ENCODE results near the gene TMEM151B. TPM values are rescaled to one million over a fixed set of nuclear protein-coding genes. Genes with fewer than 3 reads are reported as not detected.

The TMEM151B gene
- total and polyA plus RNA-seq, 9 of the 15 experiments (the other 6 are each of a cell fraction or from before 2014, with no cell fraction given): not detected

DNA sequence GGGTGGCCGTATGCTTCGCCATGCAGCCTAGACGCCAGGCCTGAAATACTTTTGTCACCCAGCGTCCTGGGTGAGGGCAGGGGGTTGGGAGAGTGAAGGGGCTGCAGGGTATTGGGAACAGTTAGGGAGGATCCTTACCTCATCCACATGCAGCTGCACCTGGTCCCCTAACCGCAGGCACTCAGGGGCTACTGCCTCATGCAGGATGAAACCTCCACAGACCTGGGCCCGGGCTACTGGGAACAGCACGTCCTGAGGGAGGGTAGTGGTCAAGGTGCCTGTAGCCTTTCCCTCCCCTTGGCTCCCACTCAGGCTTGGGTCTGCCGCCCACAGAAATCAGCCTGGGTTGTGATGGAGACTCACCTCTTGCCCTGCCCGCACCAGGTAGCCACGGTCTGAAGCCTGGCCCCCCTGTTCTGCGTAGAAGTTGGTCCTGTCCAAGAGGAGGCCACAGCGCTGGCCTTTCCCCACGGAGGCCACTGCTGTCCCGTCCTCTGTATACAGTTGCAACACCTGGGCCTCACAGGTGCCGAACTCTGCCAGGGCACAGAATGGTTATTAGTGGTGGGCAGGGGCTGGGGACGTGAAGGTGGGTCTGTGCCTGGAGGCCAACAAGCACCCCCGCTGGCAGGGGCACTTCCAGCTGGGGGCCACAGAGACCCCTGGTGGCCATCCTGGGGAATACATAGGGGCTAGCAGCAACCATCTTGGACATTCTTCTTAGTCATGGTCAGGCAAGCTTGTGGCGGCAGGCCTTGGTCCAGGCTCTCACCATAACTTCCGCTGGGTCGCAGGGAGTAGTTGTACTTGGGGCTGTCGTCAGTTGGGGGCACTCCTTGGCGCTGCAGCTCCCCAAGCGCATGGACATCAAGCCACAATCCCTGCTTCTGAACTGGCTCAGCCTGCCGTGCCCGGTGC is 34.3 kb downstream of the TMEM151B start (continued):
- TF ChIP-seq KAT2B (IDR thresholded peaks at IDR 0.05; ENCODE audit: low read depth, low read length) (no peak), KLF13 (tag; IDR thresholded peaks at IDR 0.05; ENCODE audit: borderline replicate concordance, low read depth) (no peak), GTF2A2 (tag; IDR thresholded peaks at IDR 0.05) (no peak), ZNF165 (CRISPR knock-in tag; IDR thresholded peaks at IDR 0.05; ENCODE audit: borderline replicate concordance) (no peak), WHSC1 (IDR thresholded peaks at IDR 0.05; ENCODE audit: low read length) (no peak), ZNF175 (CRISPR knock-in tag; IDR thresholded peaks at IDR 0.05; ENCODE audit: low read depth) (no peak), ETV6 (IDR thresholded peaks at IDR 0.05; ENCODE audit: borderline replicate concordance in 1 of 2, low read depth in 2 of 2, low read length in 1 of 2) (no peak), ETV6 (CRISPR knock-in tag; IDR thresholded peaks at IDR 0.05; ENCODE audit: borderline replicate concordance) (no peak), ZNF133 (CRISPR knock-in tag; IDR thresholded peaks at IDR 0.05) (no peak), KDM5B (IDR thresholded peaks at IDR 0.05; ENCODE audit: insufficient replicate concordance, low read depth, low read length) (no peak), EHMT2 (IDR thresholded peaks at IDR 0.05) (no peak), PTTG1 (tag; IDR thresholded peaks at IDR 0.05; ENCODE audit: low read depth) (no peak), BMI1 (IDR thresholded peaks at IDR 0.05; ENCODE audit: low read length) (no peak), ARID2 (IDR thresholded peaks at IDR 0.05) (no peak), ZNF24 (IDR thresholded peaks at IDR 0.05) (no peak), MCM2 (IDR thresholded peaks at IDR 0.05; ENCODE audit: low read depth) (no peak), SMAD3 (CRISPR knock-in tag; conservative IDR thresholded peaks at IDR 0.05) (no peak), RFX5 (IDR thresholded peaks at IDR 0.05; ENCODE audit: low read depth, low read length) (no peak), NCOA4 (IDR thresholded peaks at IDR 0.05; ENCODE audit: partially characterized antibody) (no peak), ZNF23 (CRISPR knock-in tag; IDR thresholded peaks at IDR 0.05) (no peak), EP400 (IDR thresholded peaks at IDR 0.05) (no peak), NFE2 (IDR thresholded peaks at IDR 0.05; ENCODE audit: low read depth) (peak; percentile 83), ARHGAP35 (IDR thresholded peaks at IDR 0.05; ENCODE audit: partially characterized antibody) (no peak), ZNF316 (IDR thresholded peaks at IDR 0.05) (peak; percentile 34; the same call in 1 of the 2 replicates), ZNF143 (CRISPR knock-in tag; IDR thresholded peaks at IDR 0.05) (0 out of 2 replicates have a peak, but pooled peaks have one; percentile 43), ZNF699 (CRISPR knock-in tag; IDR thresholded peaks at IDR 0.05; ENCODE audit: insufficient replicate concordance) (no peak)
- TF ChIP-seq, protein P1, sequence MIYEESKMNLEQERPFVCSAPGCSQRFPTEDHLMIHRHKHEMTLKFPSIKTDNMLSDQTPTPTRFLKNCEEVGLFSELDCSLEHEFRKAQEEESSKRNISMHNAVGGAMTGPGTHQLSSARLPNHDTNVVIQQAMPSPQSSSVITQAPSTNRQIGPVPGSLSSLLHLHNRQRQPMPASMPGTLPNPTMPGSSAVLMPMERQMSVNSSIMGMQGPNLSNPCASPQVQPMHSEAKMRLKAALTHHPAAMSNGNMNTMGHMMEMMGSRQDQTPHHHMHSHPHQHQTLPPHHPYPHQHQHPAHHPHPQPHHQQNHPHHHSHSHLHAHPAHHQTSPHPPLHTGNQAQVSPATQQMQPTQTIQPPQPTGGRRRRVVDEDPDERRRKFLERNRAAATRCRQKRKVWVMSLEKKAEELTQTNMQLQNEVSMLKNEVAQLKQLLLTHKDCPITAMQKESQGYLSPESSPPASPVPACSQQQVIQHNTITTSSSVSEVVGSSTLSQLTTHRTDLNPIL (CRISPR knock-in tag; IDR thresholded peaks at IDR 0.05): no peak
- TF ChIP-seq, protein P2, sequence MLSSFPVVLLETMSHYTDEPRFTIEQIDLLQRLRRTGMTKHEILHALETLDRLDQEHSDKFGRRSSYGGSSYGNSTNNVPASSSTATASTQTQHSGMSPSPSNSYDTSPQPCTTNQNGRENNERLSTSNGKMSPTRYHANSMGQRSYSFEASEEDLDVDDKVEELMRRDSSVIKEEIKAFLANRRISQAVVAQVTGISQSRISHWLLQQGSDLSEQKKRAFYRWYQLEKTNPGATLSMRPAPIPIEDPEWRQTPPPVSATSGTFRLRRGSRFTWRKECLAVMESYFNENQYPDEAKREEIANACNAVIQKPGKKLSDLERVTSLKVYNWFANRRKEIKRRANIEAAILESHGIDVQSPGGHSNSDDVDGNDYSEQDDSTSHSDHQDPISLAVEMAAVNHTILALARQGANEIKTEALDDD (IDR thresholded peaks at IDR 0.05): no peak
- TF ChIP-seq, protein P3, sequence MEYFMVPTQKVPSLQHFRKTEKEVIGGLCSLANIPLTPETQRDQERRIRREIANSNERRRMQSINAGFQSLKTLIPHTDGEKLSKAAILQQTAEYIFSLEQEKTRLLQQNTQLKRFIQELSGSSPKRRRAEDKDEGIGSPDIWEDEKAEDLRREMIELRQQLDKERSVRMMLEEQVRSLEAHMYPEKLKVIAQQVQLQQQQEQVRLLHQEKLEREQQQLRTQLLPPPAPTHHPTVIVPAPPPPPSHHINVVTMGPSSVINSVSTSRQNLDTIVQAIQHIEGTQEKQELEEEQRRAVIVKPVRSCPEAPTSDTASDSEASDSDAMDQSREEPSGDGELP (CRISPR knock-in tag; IDR thresholded peaks at IDR 0.05; ENCODE audit: borderline replicate concordance): peak; percentile 91

Data from K562 (cell line).